ENCODE measurements around the gene ATP5F1E. TPM values are rescaled to one million over a fixed set of nuclear protein-coding genes. Genes with fewer than 3 reads are reported as not detected.

The ATP5F1E gene
- total and polyA plus RNA-seq, 2 of the 4 experiments (the other 2 are of a cell fraction): 3.8 to 34.5 TPM

DNA sequence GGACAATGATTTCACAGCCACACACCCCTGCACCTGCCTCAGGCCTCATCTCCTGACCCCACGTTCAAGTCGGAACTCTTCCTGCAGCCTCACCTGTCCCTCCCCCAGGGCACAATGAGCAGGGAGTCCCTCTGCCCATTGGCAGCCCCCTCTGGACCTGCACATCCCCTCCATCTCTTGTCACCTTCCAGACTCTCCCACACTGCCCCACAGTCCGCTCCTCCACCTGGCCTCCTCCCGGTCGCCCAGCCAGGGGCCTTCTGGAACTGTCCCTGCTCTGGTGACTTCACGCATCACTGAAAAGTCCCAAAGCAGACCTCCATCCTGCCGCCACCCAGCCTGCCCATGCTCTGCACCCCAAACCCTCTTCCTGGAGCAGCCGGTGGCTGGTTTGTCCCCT, 29.7 kb downstream of the ATP5F1E start:
- Histone ChIP-seq H2BK20ac (ENCODE audit: low read depth, low read length) (no peak overlapping the region), H4K8ac (ENCODE audit: low read depth in 2 of 2, low read length in 2 of 2) (no peak overlapping the region), H2AFZ (replicated peaks; ENCODE audit: low read length, poor library complexity) (no peak overlapping the region), H3K9me3 (ENCODE audit: control insufficient read depth, insufficient read depth, low read length) (no peaks in the 10 kb centered on the region), H2BK120ac (ENCODE audit: low read depth, low read length) (no peak overlapping the region), H3K56ac (ENCODE audit: extremely low read depth, insufficient read depth, low read length) (no peak overlapping the region), H3K9me1 (ENCODE audit: insufficient read depth, low read length) (peaks cover 11% of the 10 kb centered on the region; the same call in 1 of the 2 replicates), H2AK9ac (replicated peaks; ENCODE audit: low read depth, low read length, poor library complexity) (no peak overlapping the region), H3K4me3 (ENCODE audit: insufficient read depth, low read depth, low read length) (no peak overlapping the region), H3K4ac (ENCODE audit: low read depth, low read length) (no peak overlapping the region), H3K4me2 (ENCODE audit: low read depth, low read length) (no peak overlapping the region), H4K5ac (ENCODE audit: low read depth, low read length) (no peak overlapping the region), H3K18ac (ENCODE audit: low read depth, low read length) (no peak overlapping the region), H2BK15ac (ENCODE audit: low read depth, low read length) (no peak overlapping the region), H3K27ac (ENCODE audit: insufficient read depth, low read length) (no peak overlapping the region), H3K36me3 (ENCODE audit: control insufficient read depth, insufficient read depth, low read length) (peaks cover 17% of the 10 kb centered on the region), H3K23ac (ENCODE audit: low read depth, low read length) (no peak overlapping the region), H2AK5ac (ENCODE audit: low read depth, low read length) (no peak overlapping the region), H4K20me1 (ENCODE audit: insufficient read depth, low read length) (no peaks in the 10 kb centered on the region; the same call in 1 of the 2 replicates), H3K14ac (replicated peaks; ENCODE audit: low read depth, low read length) (no peak overlapping the region), H3K9ac (ENCODE audit: low read depth, low read length) (no peak overlapping the region), H3K27me3 (ENCODE audit: control insufficient read depth, insufficient read depth, low read length) (no peaks in the 10 kb centered on the region), H2BK5ac (ENCODE audit: low read depth, low read length, poor library complexity, severe bottlenecking) (no peak overlapping the region), H4K91ac (ENCODE audit: insufficient read depth, low read depth, low read length) (no peak overlapping the region), H3K4me1 (ENCODE audit: control insufficient read depth, insufficient read depth, low read length) (peaks cover 12% of the 10 kb centered on the region), H3K79me1 (ENCODE audit: low read depth in 1 of 2, low read length in 2 of 2) (peaks cover 10 to 35% of the 10 kb centered on the region in 2 experiments; a peak in 3 of 4 replicates)
- ATAC-seq (ENCODE audit: low read depth) (no peak), DNase-seq (no peak)
- CTCF ChIA-PET: no interaction called here
- intact Hi-C loops (cut with micrococcal nuclease): no loop called here
- dilution Hi-C loops (cut with HindIII; ENCODE audit: low sequenced_read_pairs, unreplicated experiment): no loop called here
- no TSS peak for BruUV-seq (replicated peaks)
- in situ Hi-C loops (cut with MboI; ENCODE audit: low sequenced_read_pairs): no loop called here
- no peak for TF ChIP-seq MXI1 (IDR thresholded peaks at IDR 0.05; ENCODE audit: borderline replicate concordance, low read depth, low read length)
- no peak for TF ChIP-seq RCOR1 (IDR thresholded peaks at IDR 0.05; ENCODE audit: insufficient replicate concordance, low read length)
- no peak for TF ChIP-seq CEBPB (IDR thresholded peaks at IDR 0.05; ENCODE audit: low read depth, low read length)
- TF ChIP-seq POLR2A (IDR thresholded peaks at IDR 0.05; ENCODE audit: low read depth, low read length): no peak
- TF ChIP-seq, protein P1, sequence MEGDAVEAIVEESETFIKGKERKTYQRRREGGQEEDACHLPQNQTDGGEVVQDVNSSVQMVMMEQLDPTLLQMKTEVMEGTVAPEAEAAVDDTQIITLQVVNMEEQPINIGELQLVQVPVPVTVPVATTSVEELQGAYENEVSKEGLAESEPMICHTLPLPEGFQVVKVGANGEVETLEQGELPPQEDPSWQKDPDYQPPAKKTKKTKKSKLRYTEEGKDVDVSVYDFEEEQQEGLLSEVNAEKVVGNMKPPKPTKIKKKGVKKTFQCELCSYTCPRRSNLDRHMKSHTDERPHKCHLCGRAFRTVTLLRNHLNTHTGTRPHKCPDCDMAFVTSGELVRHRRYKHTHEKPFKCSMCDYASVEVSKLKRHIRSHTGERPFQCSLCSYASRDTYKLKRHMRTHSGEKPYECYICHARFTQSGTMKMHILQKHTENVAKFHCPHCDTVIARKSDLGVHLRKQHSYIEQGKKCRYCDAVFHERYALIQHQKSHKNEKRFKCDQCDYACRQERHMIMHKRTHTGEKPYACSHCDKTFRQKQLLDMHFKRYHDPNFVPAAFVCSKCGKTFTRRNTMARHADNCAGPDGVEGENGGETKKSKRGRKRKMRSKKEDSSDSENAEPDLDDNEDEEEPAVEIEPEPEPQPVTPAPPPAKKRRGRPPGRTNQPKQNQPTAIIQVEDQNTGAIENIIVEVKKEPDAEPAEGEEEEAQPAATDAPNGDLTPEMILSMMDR (conservative IDR thresholded peaks at IDR 0.05; ENCODE audit: low read depth, low read length): no peak
- TF ChIP-seq NFE2L2 (IDR thresholded peaks at IDR 0.05; ENCODE audit: low read depth, low read length): no peak
- TF ChIP-seq MAFK (IDR thresholded peaks at IDR 0.05; ENCODE audit: low read depth, low read length): no peak
- no peak for TF ChIP-seq CHD1 (IDR thresholded peaks at IDR 0.05; ENCODE audit: low read depth, low read length)
- POLR2A ChIA-PET (ENCODE audit: unreplicated experiment): no interaction called here
- WGBS, 2 experiments (ENCODE audit: extremely low coverage in 2 of 2, insufficient read length in 1 of 2): 100% methylated on average over 1 of the region's 8 CpGs; no CpG with 5 or more reads in 1 of the 2 experiments
